Left lung (tissue), 10 donors: Measurements from ENCODE around the gene HOXD11. TPM values are rescaled to one million over a fixed set of nuclear protein-coding genes. Genes with fewer than 3 reads are reported as not detected.

ENCODE experiments used
- ATAC-seq: fragments of 200-7000 bp; cut with Tn5 transposase; one replicate; pipeline ENCODE4 v1.9.1; 2020; ENCODE audit warnings: moderate library complexity
- DNase-seq, 4 donors: peaks; one replicate each; pipeline ENCODE4 v3.0.0-alpha.2; 2013 to 2020
- H3K27ac ChIP-seq, 2 donors: fragments of 200-600 bp; sonication (generic) in 1 of 2; one replicate each; pipeline versions ENCODE4 v1.5.0 to v1.8.0; 2020 to 2021
- H3K27me3 ChIP-seq, 2 donors: fragments of 200-600 bp; sonication (generic) in 1 of 2; one replicate each; pipeline versions ENCODE4 v1.5.0 to v1.8.0; 2020 to 2021
- H3K36me3 ChIP-seq, 2 donors: fragments of 200-600 bp; sonication (generic) in 1 of 2; one replicate each; pipeline versions ENCODE4 v1.5.0 to v1.8.0; 2020 to 2021
- H3K4me1 ChIP-seq, 2 donors: fragments of 200-600 bp; one replicate each; pipeline ENCODE4 v1.8.0; 2021
- H3K4me3 ChIP-seq, 2 donors: fragments of 200-600 bp; sonication (generic) in 1 of 2; one replicate each; pipeline versions ENCODE4 v1.5.0 to v1.8.0; 2020 to 2021; ENCODE audit warnings: mild to moderate bottlenecking in 1 of 2
- H3K9me3 ChIP-seq, 2 donors: fragments of 200-600 bp; sonication (generic) in 1 of 2; one replicate each; pipeline versions ENCODE4 v1.5.0 to v1.8.0; 2020 to 2021
- CTCF ChIP-seq, 2 donors: fragments of 200-600 bp; sonication (generic) in 1 of 2; IDR thresholded peaks; one replicate each; pipeline versions ENCODE4 v1.5.0 to v1.8.0; 2021; ENCODE audit warnings: antibody characterized with exemption in 2 of 2
- intact Hi-C, 2 donors: fragments of 100-400 bp; cut with DNase I; formaldehyde crosslinking; loops; one replicate each; pipeline versions ENCODE4 v1.11.2 to v1.14.2; 2022
- polyA plus RNA-seq, 6 donors: library from polyadenylated mRNA; unstranded; fragments of 120-200 nt; gene quantifications; one replicate each; pipeline ENCODE4 v1.2.1, GENCODE V29; 2013; ENCODE audit not compliant: insufficient read length in 6 of 6
- total RNA-seq, 2 donors: library from RNA; stranded (reverse); fragmentation: NEBNext Ultra II Directional; extraction: Animal tissue kit (Norgen Biotek cat#: 25700); gene quantifications; one replicate each; pipeline ENCODE4 v1.2.1, GENCODE V29; 2021
- donor health status: DM: no; HTN: yes; CAD: no.
- donor health status: DM: no; HTN: no; CAD: no.

HOXD11 gene
- total and polyA plus RNA-seq, 8 donors = 0.21 to 0.51 (median 0.25) TPM; not detected in 5

GRCh38 chr2:176088048-176088936 lies 18.8 kb upstream of the HOXD11 start:
- intact Hi-C loops = loop anchor here in 1 of 2 donors (10.0 kb wide), 1 partner anchor 723 kb away; no protein-coding TSS in a partner anchor
- H3K27me3 ChIP-seq = peaks cover 99 to 100% of the 10 kb centered on the region in 2 donors
- H3K9me3 ChIP-seq = no peaks in the 10 kb centered on the region
- ATAC-seq (peak; percentile 88), DNase-seq (peak in 2 of 4 donors; percentile 72 to 85)
- no peak overlapping the region for H3K27ac ChIP-seq
- peak; percentile 54 to 73 for TF ChIP-seq CTCF (IDR thresholded peaks at IDR 0.05)
- H3K36me3 ChIP-seq = no peaks in the 10 kb centered on the region
- no peak overlapping the region for H3K4me3 ChIP-seq
- H3K4me1 ChIP-seq = peaks cover 0 to 28% of the 10 kb centered on the region in 2 donors

- peaks cover 0 to 31% of the 10 kb centered on the region in 2 donors for H3K4me1 ChIP-seq
- no peak overlapping the region for H3K4me3 ChIP-seq
- no peaks in the 10 kb centered on the region for H3K9me3 ChIP-seq
- peaks cover 99 to 100% of the 10 kb centered on the region in 2 donors for H3K27me3 ChIP-seq
- DNase-seq = no peak
- H3K27ac ChIP-seq = no peak overlapping the region
- no peaks in the 10 kb centered on the region for H3K36me3 ChIP-seq
- no peak for TF ChIP-seq CTCF (IDR thresholded peaks at IDR 0.05)
- intact Hi-C loops = loop anchor here in 1 of 2 donors (10.0 kb wide), 1 partner anchor 724 kb away; no protein-coding TSS in a partner anchor
- ATAC-seq = no peak
These were observed 17.9 kb upstream of the HOXD11 start for GRCh38 chr2:176088937-176089842.

- H3K4me3 ChIP-seq = no peak overlapping the region
- H3K4me1 ChIP-seq = peaks cover 0 to 31% of the 10 kb centered on the region in 2 donors
- DNase-seq (no peak), ATAC-seq (no peak)
- no peak for TF ChIP-seq CTCF (IDR thresholded peaks at IDR 0.05)
- H3K36me3 ChIP-seq = no peaks in the 10 kb centered on the region
- no peak overlapping the region for H3K27ac ChIP-seq
- peaks cover 100% of the 10 kb centered on the region in 2 donors for H3K27me3 ChIP-seq
- H3K9me3 ChIP-seq = no peaks in the 10 kb centered on the region
- intact Hi-C loops = loop anchor here in 1 of 2 donors (10.0 kb wide), 2 partner anchors 405 to 725 kb away; no protein-coding TSS in a partner anchor
These were observed 17.2 kb upstream of the HOXD11 start for GRCh38 chr2:176089843-176090395.

- H3K4me3 ChIP-seq = no peak overlapping the region
- H3K27ac ChIP-seq = no peak overlapping the region
- no peak for TF ChIP-seq CTCF (IDR thresholded peaks at IDR 0.05)
- H3K4me1 ChIP-seq = peaks cover 0 to 27% of the 10 kb centered on the region in 2 donors
- intact Hi-C loops = loop anchor here in 1 of 2 donors (10.0 kb wide), 1 partner anchor 406 kb away; no protein-coding TSS in a partner anchor
- H3K36me3 ChIP-seq = no peaks in the 10 kb centered on the region
- no peak for DNase-seq
- no peak for ATAC-seq
- H3K9me3 ChIP-seq = no peaks in the 10 kb centered on the region
- H3K27me3 ChIP-seq = peaks cover 100% of the 10 kb centered on the region in 2 donors
These were observed 16.2 kb upstream of the HOXD11 start for GRCh38 chr2:176090862-176091261.
